Hematopoietic multipotent progenitor cell treated with erythropoietin and hydrocortisone succinate and interleukin-3 and kit ligand, for 8 days (in vitro differentiated cells): ENCODE measurements around the gene TBC1D16.
A peak's percentile ranks its signal among the peaks of the same experiment; 100 is the strongest.
"Not testable (repeated sequence)": the region's sequence is repeated elsewhere in the genome, so short reads cannot be mapped to it uniquely, and the experiment has no call there.

Experiments used
- DNase-seq: peaks from one replicate; pipeline ENCODE4 v3.0.0-alpha.2; 2015

TBC1D16 gene

GRCh38 chr17:80051681-80052080 is 16.0 kb upstream of the TBC1D16 start:
- no peak for DNase-seq

- no peak for DNase-seq
Observed at GRCh38 chr17:80050706-80051105, 15.0 kb upstream of the TBC1D16 start.

DNA sequence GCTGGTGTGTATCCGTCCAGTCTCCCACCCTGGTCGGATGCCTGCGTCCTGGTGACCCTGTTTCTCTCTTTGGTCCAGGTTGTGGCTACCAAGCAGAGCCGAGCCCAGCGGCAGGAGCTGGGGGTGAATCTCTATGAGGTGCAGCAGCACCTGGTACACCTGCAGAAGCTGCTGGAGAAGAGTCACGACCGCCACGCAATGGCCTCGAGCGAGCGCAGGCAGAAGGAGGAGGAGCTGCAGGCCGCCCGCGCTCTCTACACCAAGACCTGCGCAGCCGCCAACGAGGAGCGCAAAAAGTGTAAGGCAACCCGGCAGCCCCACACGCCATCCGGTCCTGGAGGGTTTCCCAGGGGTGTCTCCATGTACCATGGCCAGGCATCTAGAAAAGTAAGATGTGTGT is 14.3 kb upstream of the TBC1D16 start:
- DNase-seq = no peak

- no peak for DNase-seq
Observed at GRCh38 chr17:80047176-80047575, 11.5 kb upstream of the TBC1D16 start.

GRCh38 chr17:80046709-80047108 is 11.0 kb upstream of the TBC1D16 start:
- not testable (repeated sequence) for DNase-seq

DNA sequence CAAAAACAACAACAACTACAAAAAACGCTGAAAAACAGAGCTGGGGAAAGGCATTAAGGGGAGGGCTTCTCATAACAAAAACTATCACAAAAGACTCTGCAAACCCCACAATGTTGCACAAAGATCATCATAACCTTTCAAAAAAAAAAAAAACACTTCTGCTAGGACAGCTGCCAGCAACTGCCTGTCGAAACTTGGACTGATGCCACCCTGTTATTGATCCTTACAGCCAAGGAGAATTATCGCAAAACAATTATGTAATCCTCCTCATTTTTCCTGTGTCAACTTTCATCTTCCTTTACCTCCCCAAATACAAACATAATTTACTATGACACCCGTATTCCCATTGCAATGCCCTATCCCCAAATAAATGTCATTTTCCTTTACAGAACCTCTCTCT is 10.0 kb upstream of the TBC1D16 start:
- no peak for DNase-seq

GRCh38 chr17:80043963-80044362 is 8.3 kb upstream of the TBC1D16 start:
- no peak for DNase-seq

DNA sequence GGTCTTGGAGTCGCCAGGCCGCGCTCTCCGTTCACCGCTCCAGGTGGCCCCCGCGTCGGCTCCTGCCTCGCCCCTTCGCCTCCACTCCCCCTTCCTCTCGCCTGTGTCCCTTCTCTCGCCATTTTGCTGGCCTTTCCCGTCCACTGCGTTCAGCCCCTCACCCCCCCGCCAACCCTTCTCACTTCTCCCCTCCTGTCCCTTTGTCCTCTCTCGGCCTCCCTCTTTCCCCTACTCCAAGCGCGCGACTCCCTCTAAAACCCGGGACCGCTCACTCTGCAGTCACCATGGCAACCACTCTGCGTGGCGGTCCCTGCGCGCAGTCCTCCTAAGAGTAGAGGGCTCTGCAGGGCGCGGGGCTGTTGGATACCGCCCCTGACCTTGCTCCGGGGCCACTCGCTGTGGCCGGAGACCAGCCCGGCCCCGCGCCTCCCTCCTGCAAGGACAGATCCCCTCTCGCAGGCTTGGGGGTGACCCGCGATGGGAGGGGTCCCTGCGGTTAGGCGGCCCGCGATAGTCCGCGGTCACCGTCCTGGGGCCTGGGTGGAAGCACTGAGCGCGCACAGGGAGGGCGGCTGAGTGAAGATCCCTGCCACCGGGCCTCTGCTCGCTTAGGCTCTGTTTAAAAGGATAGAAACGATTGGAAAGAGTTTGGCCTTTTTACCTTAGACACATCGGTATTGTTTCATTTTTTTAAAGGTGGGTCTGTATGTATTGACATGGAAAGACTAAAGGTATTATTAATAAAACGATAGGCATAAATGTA is 1.2 kb upstream of the TBC1D16 start:
- DNase-seq = peak; percentile 10

- DNase-seq = peak; percentile 67
Observed at GRCh38 chr17:80035937-80036714, 454 bp upstream of the TBC1D16 start, which contains the start of gene CCDC40. Gene CCDC40 (plus strand): TSS chr17:80036642. CDS start chr17:80036663, 21 bp downstream.

GRCh38 chr17:80034791-80035686 is 633 bp downstream of the TBC1D16 start:
- peak; percentile 12 for DNase-seq

GRCh38 chr17:80033840-80034239 is 1.8 kb downstream of the TBC1D16 start:
- no peak for DNase-seq

- DNase-seq = no peak
Observed at GRCh38 chr17:80032614-80033171, 3.0 kb downstream of the TBC1D16 start.

DNA sequence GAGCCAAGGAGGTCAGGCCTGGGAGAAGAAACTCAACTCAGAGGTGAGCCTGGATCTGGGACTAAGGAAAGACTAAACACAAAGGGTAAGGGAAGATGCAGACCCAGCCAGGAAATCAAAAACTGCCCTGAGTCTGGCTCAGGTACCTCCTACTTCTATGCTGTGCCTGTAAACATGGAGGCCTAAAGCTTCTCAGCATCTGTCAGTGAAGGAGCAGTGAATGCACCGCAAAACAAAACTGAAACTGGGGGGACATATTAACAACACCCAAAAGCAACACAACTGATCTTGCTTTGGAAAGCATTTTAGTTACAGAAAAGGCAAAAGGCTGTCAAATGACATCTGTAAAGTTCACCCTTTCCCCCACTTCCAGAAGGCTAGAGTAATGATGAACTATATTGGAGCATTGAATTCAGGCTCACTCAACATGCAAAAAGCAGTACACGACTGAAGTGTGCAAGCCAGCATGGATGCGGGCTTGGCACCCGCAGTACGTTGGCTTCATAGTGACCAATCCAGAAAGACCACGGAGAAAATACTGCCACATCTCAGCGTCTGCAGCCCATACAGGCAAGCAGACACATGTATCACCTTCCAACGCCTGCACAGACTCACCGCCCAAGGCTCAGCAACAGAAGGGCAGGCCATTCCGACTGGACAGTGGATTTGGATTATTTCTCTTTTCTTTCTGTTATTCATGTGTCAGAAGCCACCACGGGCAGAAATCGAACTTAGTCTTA is 3.8 kb downstream of the TBC1D16 start:
- DNase-seq = no peak

DNA sequence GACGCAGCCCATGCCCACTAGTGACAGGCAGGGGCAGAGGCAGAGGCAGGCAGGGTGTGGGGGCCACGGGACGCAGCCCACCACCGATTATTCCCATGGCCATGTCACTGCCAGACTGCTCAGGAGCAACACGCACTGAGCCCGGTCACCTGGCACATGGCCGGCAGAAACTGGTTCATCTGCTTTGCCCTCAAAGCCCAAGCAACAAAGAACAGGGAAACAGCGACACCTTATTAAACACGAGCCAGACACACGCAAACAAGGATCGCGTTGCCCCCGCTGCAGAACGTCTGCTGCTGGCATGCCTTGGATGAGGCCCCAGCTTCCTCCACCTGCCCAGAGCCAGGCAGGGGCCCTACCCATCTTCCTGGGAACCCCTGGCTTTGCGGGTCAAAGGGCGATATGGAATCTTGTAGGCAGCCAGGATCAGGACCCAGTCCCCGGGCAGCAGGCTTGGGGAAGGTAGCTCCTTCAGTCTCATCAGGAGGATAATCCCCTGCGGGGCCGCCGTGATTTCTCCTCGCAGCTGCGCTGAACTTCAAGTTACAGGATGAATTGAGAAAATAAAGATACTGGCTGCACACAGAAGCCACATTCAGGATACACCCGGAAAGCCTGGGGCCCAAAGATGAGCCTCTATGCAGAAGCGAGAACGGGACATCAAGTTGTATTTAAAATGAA is 4.8 kb downstream of the TBC1D16 start:
- no peak for DNase-seq

GRCh38 chr17:80029258-80029974 is 6.3 kb downstream of the TBC1D16 start:
- DNase-seq = no peak

- no peak for DNase-seq
Observed at GRCh38 chr17:80028030-80028429, 7.6 kb downstream of the TBC1D16 start.

DNA sequence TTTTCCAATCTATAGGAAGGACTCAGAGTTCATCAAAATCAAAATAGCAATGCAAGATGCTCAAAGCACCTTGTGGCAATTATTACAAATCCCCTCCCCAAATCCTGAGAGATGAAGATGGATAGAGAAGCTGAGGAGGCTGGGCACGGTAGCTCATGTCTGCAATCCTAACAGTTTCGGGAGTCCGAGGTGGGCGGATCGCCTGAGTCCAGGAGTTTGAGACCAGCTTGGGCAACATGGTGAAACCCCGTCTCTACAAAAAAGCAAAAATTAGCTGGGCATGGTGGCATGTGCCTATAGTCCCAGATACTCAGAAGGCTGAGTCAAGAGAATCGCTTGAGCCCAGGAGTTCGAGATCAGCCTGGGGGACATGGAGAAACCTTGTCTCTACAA is 8.6 kb downstream of the TBC1D16 start:
- DNase-seq = no peak

- no peak for DNase-seq
Observed at GRCh38 chr17:80026359-80027042, 9.2 kb downstream of the TBC1D16 start.

- DNase-seq = no peak
Observed at GRCh38 chr17:80025796-80026195, 9.9 kb downstream of the TBC1D16 start.

GRCh38 chr17:80025140-80025539 is 10.5 kb downstream of the TBC1D16 start:
- no peak for DNase-seq
